ENCODE results near the gene RCAN1.

RCAN1 gene

DNA sequence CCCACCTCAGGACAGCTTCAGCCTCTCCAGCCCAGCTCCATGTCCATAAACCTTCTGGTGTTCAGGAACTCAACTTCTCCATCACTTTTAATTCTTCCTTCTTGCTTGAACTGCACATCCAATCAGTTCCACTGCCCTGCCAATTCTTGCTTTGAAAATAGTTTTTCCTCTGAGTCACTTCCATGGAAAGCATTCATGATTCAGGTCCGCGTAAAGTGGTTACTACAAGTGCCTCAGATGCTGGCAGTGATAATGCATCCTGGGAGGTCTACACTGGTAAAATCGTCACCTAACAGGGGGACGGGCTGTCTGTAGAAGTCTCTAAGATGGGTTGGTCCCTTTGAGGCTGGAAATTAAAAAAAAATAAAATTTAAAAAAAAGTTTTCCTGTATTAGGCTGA, 25.9 kb upstream of the RCAN1 start:
- TF ChIP-seq TAF1 (IDR thresholded peaks at IDR 0.05; ENCODE audit: borderline replicate concordance, insufficient read depth, low read length) (no peak), FOXP2 (optimal IDR thresholded peaks at IDR 0.05; ENCODE audit: borderline replicate concordance, extremely low read depth, extremely low read length, insufficient read depth) (no peak), POLR2AphosphoS5 (IDR thresholded peaks at IDR 0.05; ENCODE audit: low read depth, low read length) (no peak), SIN3A (IDR thresholded peaks at IDR 0.05; ENCODE audit: borderline replicate concordance, insufficient read depth, low read length) (no peak)
- TF ChIP-seq, protein P1, sequence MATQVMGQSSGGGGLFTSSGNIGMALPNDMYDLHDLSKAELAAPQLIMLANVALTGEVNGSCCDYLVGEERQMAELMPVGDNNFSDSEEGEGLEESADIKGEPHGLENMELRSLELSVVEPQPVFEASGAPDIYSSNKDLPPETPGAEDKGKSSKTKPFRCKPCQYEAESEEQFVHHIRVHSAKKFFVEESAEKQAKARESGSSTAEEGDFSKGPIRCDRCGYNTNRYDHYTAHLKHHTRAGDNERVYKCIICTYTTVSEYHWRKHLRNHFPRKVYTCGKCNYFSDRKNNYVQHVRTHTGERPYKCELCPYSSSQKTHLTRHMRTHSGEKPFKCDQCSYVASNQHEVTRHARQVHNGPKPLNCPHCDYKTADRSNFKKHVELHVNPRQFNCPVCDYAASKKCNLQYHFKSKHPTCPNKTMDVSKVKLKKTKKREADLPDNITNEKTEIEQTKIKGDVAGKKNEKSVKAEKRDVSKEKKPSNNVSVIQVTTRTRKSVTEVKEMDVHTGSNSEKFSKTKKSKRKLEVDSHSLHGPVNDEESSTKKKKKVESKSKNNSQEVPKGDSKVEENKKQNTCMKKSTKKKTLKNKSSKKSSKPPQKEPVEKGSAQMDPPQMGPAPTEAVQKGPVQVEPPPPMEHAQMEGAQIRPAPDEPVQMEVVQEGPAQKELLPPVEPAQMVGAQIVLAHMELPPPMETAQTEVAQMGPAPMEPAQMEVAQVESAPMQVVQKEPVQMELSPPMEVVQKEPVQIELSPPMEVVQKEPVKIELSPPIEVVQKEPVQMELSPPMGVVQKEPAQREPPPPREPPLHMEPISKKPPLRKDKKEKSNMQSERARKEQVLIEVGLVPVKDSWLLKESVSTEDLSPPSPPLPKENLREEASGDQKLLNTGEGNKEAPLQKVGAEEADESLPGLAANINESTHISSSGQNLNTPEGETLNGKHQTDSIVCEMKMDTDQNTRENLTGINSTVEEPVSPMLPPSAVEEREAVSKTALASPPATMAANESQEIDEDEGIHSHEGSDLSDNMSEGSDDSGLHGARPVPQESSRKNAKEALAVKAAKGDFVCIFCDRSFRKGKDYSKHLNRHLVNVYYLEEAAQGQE (IDR thresholded peaks at IDR 0.05; ENCODE audit: insufficient read depth in 1 of 2, low read depth in 2 of 2, low read length in 2 of 2): no peak

DNA sequence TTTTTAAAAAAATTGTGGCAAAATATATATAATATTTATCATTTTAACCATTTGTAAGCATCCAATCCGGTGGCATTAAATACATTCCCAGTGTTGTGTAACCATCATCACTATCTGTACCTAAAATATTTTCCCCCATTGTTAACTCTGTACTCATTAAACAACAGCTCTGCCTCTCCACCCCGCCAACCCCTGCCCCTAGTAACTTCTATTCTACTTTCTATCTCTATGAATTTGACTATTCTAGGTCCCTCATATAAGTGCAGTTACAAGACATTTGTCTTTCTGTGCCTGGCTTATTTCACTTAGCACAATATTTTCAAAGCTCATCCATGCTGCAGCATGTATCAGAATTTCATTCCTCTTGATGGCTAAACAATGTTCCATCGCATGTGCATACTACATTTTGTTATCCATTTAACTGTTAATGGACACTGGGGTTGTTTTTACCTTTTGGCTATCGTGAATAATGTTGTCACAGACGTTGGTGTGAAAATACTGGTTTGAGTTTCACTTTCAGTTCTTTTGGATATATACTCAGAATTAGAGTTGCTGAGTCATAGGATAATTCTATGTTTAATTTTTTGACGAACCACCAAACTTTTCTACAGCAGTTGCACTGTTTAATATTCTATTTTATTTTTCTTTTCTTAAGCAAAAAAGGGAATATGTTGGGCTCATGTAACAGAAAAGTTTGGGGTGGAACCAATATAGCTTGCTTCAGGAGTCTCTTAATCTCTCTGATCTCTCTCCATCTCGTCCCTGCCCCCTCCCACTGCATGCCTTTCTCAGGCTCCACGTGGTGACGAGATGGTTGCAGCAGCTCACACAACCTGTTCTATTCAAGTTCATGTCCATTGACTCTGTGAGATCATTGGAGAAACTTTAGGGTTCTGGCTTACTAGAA, 25.2 kb upstream of the RCAN1 start:
- no peak for TF ChIP-seq FOXP2 (optimal IDR thresholded peaks at IDR 0.05; ENCODE audit: borderline replicate concordance, extremely low read depth, extremely low read length, insufficient read depth)
- no peak for TF ChIP-seq SIN3A (IDR thresholded peaks at IDR 0.05; ENCODE audit: borderline replicate concordance, insufficient read depth, low read length)
- no peak for TF ChIP-seq TAF1 (IDR thresholded peaks at IDR 0.05; ENCODE audit: borderline replicate concordance, insufficient read depth, low read length)
- TF ChIP-seq POLR2AphosphoS5 (IDR thresholded peaks at IDR 0.05; ENCODE audit: low read depth, low read length): no peak
- TF ChIP-seq, protein P1 (IDR thresholded peaks at IDR 0.05; ENCODE audit: insufficient read depth in 1 of 2, low read depth in 2 of 2, low read length in 2 of 2): no peak

DNA sequence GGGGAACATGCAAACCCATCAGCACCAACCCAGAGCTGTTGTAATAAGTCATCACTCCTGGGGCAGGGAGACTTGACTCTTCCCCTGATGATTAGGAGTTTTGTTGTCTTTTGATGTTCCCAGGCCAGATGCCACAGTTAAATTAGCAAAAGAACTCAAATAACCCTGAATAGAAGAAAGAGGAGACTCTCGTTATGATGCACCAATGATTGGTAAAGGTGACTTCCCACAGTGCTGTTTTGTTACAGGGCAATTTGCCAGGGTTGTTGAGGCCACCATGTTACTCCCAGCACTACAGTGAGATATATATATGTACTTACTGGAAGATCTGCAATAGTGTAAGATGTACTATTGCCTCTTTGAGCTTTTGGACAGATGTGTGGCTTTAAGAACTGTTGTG, 24.3 kb upstream of the RCAN1 start:
- no peak for TF ChIP-seq POLR2AphosphoS5 (IDR thresholded peaks at IDR 0.05; ENCODE audit: low read depth, low read length)
- no peak for TF ChIP-seq FOXP2 (optimal IDR thresholded peaks at IDR 0.05; ENCODE audit: borderline replicate concordance, extremely low read depth, extremely low read length, insufficient read depth)
- TF ChIP-seq, protein P1 (IDR thresholded peaks at IDR 0.05; ENCODE audit: insufficient read depth in 1 of 2, low read depth in 2 of 2, low read length in 2 of 2): no peak
- TF ChIP-seq SIN3A (IDR thresholded peaks at IDR 0.05; ENCODE audit: borderline replicate concordance, insufficient read depth, low read length): no peak
- no peak for TF ChIP-seq TAF1 (IDR thresholded peaks at IDR 0.05; ENCODE audit: borderline replicate concordance, insufficient read depth, low read length)

DNA sequence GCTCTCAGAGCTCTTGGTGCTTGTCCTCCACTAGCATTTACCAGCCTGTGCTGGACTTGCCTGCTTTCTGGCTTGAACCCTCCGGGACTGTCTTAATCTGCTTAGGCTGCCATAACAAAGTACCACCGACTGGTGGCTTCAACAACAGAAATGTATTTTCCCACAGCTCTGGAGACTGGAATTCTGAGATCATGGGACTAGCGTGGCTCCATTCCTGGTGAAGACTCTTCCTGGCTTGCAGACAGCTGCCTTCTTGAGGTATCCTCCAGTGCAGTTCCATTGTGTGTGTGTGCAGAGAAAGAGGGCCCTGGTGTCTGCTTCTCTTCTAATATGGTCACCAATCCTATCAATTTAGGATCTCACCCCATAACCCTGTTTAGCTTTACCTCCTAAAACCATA, 22.0 kb upstream of the RCAN1 start:
- no peak for TF ChIP-seq FOXP2 (optimal IDR thresholded peaks at IDR 0.05; ENCODE audit: borderline replicate concordance, extremely low read depth, extremely low read length, insufficient read depth)
- TF ChIP-seq, protein P1 (IDR thresholded peaks at IDR 0.05; ENCODE audit: insufficient read depth in 1 of 2, low read depth in 2 of 2, low read length in 2 of 2): no peak
- TF ChIP-seq SIN3A (IDR thresholded peaks at IDR 0.05; ENCODE audit: borderline replicate concordance, insufficient read depth, low read length): no peak
- TF ChIP-seq POLR2AphosphoS5 (IDR thresholded peaks at IDR 0.05; ENCODE audit: low read depth, low read length): no peak
- TF ChIP-seq TAF1 (IDR thresholded peaks at IDR 0.05; ENCODE audit: borderline replicate concordance, insufficient read depth, low read length): no peak
